Measurements from ENCODE around the gene DEPDC5.

GRCh38 chr22:31925056-31925455 lies 171.2 kb downstream of the DEPDC5 start:
- no peak for TF ChIP-seq CTCF (IDR thresholded peaks at IDR 0.05)
- TF ChIP-seq POLR2A (IDR thresholded peaks at IDR 0.05) = no peak
